Amygdala (tissue), 56 donors: ENCODE results near the gene ROR2.
A peak's percentile ranks its signal among the peaks of the same experiment; 100 is the strongest.

ENCODE experiments used
- DNase-seq, 56 donors: peaks; one replicate each; lab custom pipeline; 2025; lab: John Stamatoyannopoulos, UW

ROR2 gene

GRCh38 chr9:91784673-91785446 lies 165.2 kb downstream of the ROR2 start:
- no peak for DNase-seq

GRCh38 chr9:91783876-91784672 lies 166.0 kb downstream of the ROR2 start:
- DNase-seq = no peak

GRCh38 chr9:91783411-91783810 lies 166.6 kb downstream of the ROR2 start:
- no peak for DNase-seq

GRCh38 chr9:91782708-91783214 lies 167.3 kb downstream of the ROR2 start:
- no peak for DNase-seq

DNA sequence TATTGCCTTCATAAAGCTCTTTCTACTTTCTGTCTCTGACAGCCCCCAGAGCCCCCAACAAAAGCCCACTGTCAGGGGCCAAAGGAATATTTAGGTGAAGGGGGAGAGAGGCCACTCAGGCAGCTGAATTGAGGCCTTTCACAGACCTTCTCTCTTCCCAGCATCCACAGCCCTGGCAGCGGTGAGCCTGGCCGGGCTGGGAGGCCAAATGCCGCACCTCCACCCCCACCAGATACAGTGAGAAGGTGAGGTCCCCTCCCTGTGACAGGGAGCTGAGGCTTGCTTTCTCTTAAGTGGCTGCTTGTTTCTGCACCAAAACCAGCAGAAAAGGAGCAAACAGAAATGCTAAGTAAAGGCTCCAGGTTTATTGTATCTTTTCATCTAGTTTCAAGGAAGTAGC lies 168.1 kb downstream of the ROR2 start:
- DNase-seq = no peak

DNA sequence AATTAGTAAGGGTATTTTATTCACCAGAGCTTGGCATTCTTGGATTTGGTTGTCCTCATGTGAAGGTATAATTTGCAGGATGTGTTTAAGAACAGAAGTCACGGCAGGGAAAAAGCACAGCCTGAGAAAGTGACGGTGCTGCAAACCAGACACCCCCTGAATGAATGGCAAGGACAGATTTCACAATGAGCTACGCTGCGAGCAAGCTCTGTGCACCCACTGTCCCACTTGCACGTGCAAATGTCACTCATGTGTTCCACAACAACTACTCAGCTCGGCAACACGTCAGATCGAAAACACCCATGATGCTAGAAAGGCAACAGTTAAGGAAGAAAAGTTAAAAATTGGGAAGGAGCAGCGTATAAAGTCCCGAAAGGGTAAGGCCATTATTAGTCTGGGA lies 168.9 kb downstream of the ROR2 start:
- DNase-seq = no peak

- no peak for DNase-seq
These were observed 172.0 kb downstream of the ROR2 start for GRCh38 chr9:91778031-91778430.

DNA sequence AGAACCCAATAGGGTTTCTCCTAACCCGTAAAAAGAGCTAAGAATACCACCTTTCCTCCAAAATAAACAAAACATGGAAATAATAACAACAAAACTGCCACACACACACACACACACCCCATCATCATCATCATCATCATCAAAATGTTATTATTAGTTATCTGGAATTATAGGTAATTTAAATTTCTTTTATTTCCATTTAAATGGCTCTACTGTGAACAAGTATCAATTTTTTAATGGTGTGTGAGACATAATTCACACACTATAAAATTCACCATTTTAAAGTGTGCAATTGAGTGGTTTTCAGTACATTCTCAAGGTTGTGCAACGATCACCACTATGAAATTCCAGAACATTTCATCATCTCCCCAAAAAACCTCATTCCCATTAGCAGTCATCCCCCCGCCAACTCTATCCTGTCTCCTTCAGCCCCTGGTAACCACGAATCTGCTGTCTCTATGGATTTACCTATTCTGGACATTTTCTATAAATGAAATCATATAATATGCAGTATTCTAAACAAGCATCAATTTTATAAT lies 172.7 kb downstream of the ROR2 start:
- DNase-seq = no peak

DNA sequence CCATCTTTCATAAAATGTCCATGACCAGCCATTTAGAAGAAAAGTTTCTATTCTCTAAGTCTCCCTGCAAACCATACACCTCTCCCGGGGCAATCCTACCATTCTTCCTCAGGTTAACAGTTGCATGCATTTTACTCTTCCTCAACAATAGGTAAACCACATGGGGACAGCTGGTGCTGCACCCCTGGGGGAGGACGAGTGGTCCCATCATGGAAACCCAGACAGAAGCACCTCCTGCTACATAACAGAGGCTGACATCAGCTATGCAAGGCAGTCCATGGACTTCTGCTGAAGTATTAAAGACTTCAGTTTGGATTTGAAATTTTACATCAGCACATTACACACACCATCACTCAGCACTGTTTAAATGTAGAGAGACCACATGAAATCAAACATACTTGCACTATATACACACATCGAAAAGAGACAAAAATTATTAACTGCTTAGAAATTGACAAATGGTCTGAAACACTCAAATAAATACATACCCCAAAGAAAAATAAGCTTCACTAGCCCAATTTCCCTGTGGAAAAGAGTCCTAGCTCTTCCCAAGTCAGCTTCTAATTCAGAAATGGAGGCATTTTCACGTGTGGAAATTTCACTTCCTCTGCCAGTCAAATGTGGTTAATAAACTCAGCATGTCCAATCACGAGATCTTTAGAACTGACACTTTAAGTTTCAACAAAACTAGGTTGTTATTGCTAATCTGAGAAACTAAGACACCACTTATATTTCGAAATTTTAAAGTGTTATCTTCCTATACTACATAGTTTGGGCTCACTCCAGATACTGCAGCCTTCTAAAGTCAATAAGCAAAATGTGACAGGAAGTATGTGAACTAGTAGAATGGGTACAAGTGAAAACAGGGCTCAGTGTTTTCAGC lies 173.4 kb downstream of the ROR2 start:
- no peak for DNase-seq

DNA sequence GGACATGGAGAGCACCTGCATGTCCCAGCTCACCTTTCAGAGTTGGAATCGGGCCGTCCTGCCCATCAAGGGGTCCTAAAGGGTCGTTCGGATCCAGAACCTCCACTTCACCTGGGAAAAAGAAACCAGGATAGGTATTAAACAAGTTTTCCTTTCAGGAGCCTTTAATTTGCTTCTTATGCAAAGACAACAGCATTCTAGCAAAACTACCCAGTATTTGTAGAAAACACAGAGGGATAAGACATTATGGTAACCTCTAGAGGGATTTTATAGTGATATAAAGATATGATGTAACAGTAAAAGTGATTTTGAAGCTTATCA lies 174.4 kb downstream of the ROR2 start:
- no peak for DNase-seq

GRCh38 chr9:91775011-91775707 lies 174.9 kb downstream of the ROR2 start:
- peak in 34 of 56 donors; percentile 3 to 68 (median 24) for DNase-seq

- DNase-seq = no peak
These were observed 176.9 kb downstream of the ROR2 start for GRCh38 chr9:91773156-91773555.

DNA sequence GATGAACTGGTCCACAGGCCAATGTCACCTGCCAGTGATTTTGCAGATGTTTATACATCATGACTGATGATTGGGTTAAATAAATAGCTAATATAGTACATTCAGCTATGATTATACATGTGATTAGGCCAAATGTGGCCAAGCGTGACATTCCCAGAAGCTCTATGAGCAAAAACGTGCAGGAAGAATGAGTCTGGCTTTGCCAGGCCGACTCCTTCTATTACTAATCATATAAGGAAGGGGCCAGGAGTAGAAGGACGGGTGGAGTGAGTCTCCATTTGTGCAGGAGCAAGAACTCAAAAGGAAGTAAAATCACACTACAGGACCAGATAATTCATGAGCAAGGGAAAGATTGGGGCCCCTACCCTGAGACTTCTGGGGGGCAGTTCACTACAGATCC lies 178.2 kb downstream of the ROR2 start:
- DNase-seq = no peak

DNA sequence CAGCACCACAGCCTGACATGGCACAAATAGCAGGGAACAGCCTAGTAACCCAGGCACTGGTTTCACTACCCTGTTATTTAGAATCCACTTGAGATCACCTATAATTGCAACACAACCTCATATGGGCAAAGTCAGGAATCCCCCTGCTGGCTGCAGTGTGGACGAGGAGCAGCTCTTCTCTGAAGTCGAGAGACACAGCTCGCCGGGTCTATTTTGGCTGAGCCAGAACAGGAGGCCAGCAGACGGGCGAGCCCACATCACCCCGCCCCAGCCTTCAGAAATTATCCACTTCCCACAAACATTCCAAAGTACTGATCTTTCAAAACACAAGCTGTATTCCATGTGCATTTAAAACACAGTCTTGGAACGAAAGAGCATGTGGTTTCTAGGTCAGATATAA lies 179.0 kb downstream of the ROR2 start:
- no peak for DNase-seq

DNA sequence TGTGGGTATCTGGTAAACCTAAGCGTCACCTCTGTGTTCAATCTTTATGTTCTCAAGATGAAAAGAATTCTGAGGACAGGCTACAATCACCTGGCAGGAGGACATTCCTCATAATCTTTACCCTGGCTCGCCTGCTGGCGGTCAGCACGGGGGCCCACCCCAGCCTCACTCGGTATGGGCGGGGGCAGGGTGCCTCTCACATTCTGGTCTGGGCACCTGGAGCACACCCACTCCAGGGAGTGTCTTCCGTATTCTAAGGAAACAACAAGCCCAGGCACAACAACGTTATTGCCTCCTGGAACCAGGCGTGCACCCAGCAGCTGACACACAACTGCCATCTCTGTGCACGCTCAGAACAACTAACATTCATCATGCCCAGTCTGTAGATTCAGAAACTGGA lies 179.8 kb downstream of the ROR2 start:
- no peak for DNase-seq

DNA sequence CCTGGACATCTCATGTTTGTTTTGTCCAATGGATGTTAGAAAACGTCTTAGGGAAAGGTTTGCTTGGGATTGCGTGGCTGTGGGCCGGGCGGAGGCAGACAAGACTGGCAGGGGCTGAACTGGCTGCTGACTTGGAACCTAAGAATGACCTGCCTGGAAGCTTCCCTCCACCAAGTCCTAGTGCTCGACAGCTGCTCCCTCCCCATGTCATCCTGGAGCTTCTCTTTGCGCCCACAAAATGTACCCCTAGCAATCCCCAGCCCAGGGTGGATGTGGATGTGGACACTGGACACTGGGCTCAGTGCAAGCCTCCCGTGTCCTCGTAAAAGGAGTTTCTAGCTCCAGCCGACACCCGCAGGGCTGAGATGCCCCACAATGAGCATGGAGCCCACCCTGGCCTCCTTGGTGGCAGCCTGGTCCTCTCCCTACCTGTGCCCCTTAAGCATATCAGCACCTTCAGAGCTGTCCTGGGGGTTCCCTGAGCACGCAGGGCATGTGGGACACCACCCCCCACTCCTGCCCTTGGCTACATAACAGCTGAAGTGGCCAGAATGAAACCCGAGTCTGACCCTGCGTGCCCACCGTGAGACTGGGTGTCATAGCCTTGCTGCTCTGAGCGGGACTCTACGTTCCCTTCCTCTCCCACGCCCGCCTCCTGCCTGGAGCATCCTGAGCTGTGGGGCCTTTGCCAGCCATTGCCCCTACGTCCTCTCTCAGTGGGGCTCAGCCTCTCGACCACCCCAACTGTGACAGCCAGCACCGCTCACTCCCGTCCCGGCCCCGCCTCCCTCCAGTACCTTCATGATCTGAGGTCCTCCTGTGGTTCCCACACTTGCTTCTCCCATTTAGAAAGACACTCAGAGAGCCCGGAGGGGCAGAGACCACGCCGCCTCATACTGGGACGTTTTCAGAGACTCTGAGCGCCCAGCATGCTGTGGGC lies 180.8 kb downstream of the ROR2 start:
- DNase-seq = no peak

- DNase-seq = no peak
These were observed 181.5 kb downstream of the ROR2 start for GRCh38 chr9:91768507-91768906.

- no peak for DNase-seq
These were observed 183.5 kb downstream of the ROR2 start for GRCh38 chr9:91766315-91767069.
